NCI-H1436 (cell line): ENCODE results near the gene KIRREL3.

Experiments used
- DNase-seq: peaks from one replicate; lab custom pipeline; 2025; lab: John Stamatoyannopoulos, UW

The KIRREL3 gene

GRCh38 chr11:126870021-126870420 lies 130.5 kb downstream of the KIRREL3 start:
- no peak for DNase-seq

DNA sequence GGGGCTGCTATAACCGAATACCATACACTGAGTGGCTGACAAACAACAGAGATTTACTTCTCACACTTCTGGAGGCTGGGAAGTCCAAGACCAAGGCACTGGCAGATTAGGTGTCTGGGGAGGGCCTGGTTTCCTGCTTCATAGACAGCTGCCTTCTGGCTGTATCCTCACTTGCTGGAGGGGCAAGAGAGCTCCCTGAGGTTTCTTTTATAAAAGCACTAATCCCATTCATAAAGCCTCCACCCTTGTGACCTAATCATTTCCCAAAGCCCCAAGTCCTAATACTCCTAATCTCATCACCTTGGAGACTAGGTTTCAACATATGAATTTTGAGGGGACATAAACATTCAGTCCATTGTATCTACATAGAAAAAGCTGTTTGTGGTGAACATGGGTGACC lies 131.8 kb downstream of the KIRREL3 start:
- DNase-seq: no peak

- DNase-seq: no peak
Measured at GRCh38 chr11:126864934-126865333, 135.6 kb downstream of the KIRREL3 start.

GRCh38 chr11:126863294-126863997 lies 137.1 kb downstream of the KIRREL3 start:
- no peak for DNase-seq

GRCh38 chr11:126862664-126863243 lies 137.8 kb downstream of the KIRREL3 start:
- DNase-seq: peak; percentile 15

DNA sequence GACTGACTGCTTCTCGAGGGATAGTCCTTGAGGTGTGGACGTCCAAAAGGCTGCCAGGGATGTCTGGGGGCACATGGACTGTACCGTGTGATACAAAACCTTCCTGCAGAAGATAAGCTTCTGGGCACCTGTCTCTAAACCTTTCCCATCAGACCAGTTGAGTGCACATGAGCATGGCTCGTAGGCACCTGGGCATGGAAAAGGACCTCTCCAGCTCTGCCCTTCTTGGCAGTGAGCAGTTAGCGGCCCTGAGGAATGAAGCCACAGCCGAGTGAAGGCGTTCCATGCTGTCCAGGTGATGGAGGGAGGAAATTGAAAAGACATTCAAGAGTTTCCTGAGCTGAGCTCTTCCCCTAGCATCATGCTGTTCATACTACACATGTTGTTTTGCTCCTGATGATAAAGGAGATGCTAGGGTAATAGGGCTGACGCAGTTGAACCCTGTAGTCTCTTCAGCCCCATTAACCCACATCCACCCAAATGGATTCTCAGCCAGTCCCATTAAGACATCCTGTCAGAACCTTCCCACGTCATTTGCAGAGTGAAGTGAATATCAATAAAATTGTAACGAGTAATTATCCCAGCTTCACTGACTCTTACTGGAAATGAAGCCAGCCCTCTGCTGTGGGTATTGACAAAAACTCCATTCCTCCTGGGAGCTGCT lies 138.6 kb downstream of the KIRREL3 start:
- no peak for DNase-seq

- peak; percentile 81 for DNase-seq
Measured at GRCh38 chr11:126857860-126858808, 142.4 kb downstream of the KIRREL3 start.

GRCh38 chr11:126855536-126855935 lies 145.0 kb downstream of the KIRREL3 start:
- no peak for DNase-seq

DNA sequence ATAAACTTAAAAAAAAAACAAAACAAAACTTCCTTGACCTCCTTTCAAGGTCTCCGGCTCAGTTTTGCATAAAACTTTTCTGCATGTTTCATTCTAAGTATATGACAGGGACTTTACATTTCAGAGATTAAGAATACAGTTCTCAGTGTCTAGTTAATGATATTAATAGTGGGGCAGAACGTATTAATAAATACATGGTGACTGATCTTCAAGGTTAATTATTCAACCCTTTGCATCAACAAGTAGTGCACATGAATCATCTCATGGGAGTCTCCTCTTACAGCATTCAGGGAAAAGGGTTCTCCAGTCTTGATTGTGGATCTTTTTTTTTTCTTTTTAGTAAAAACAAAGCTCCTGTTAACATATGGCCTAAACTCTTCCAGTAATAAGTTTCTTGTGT lies 146.8 kb downstream of the KIRREL3 start:
- no peak for DNase-seq

GRCh38 chr11:126844789-126845188 lies 155.8 kb downstream of the KIRREL3 start:
- DNase-seq: no peak

GRCh38 chr11:126843096-126843495 lies 157.5 kb downstream of the KIRREL3 start:
- DNase-seq: no peak

DNA sequence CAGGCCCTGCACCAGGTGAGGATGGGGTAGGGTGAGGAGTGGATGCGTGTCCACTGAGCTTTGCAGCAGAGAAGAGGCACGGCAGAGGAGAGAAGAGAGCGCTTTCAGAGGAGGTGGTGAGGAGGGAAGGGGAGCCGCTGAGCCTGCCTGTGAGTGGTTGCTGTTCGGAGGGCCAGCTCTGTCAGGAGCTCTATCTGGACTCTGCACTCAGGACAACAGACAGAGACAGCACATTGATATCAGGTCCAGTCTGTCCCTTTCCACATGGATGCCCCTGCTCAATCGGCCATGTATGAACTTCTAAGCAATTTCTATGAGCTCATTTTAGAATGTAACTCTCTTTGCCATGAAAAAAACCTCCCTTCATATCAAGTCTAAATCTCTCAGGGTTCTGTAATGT lies 158.6 kb downstream of the KIRREL3 start:
- DNase-seq: no peak

DNA sequence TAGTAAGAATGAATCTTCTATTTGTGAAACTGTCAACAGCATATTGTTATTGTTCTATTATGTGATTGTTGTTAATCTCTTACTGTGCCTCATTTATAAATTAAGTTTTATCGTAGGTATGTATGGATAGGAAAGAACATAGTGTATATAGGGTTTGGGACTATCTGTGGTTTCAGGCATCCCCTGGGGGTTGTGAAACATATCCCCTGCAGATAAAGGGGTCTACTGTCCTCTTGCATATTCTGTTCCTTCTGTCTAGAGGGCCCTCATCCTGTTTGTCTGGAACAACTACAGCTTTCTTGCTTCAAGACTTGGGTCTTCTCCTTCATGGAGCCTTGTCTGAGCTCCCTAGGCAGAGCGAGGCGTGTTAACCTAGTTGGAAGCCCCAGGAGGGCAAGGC lies 159.6 kb downstream of the KIRREL3 start:
- DNase-seq: no peak

DNA sequence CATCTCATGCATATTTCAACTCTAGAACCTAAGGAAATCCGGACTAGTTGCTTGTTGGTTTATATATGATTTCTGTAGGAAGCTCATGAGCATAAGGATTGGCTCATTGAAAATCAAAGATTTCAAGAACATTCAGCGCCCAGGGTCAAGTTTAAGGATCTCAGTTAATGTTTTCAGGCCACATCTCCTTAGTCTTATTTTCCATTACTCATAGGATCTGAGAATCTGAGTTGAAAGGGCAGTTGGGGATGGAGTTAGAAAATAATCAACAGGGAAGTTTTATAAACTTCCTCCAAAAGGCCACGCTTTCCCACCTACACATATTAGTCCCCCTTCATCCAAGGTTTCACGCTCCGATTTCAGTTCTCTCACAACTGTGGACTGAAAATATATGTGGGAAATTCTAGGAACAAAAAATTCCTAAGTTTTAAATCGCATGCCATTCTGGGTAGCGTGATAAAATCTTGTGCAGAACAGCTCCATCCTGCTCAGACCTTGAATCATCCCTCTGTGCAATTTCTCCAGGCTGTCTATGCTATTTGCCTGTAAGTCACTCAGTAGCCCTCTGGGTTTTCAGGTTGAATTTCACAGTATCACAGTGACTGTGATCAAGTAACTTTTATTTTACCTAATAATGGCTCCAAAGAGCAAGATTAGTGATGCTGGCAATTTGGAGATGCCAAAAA lies 160.2 kb downstream of the KIRREL3 start:
- no peak for DNase-seq

DNA sequence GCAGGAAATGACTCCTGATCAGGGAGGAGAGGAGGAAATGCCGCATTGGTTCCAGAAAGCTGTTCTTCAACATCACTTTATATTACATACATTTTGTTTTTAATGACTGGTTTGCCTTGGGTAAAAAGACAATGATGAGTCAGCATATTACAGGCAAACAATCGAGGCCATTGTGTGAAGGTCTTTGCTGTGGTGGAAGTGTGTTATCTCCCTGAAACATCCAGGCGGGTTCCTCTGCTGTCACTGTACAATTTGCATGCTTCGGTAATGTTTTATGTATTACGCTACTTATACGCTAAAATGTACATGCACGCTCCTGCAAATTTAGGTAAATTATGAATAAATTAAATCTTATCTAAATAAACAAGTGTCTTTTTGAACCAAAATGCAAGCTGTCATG lies 161.1 kb downstream of the KIRREL3 start:
- DNase-seq: no peak

DNA sequence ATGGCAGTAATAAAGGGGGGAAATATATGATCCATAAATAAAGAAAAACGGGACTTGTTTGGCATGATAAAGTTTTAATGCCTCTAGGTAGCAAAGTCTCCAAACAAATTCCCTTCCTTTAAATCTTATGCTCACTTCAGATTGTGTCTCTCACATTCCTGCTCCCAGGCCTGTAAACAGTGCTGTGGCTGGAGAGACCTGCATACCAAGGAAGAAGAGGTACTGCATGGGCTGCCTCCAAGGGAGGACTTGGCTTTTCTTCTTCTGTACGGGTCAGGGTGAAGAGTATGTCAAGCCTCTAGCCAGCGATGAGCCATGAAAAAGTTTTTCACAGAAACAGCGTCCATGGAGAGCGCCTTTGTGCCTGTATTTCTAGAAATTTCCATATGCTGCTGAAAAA lies 161.8 kb downstream of the KIRREL3 start:
- DNase-seq: no peak

DNA sequence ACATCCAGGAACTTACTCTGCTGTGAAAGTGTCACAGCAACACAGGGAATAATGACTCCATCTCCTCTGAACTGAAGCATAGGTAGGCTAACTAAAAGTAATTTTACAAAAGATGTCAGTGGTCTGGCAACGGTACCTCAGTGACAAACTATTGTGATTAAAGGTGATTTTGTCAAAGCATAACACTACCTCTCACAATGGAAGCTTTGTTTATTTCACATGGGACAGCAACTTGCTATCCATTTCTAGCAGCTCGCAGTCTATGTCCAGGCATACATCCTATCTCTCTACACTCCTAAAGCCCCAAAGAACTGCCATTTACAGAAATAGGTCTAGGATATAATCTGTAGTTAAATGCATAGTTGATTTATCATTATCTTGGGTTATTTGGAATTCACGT lies 163.0 kb downstream of the KIRREL3 start:
- DNase-seq: no peak

- DNase-seq: no peak
Measured at GRCh38 chr11:126834573-126834972, 166.0 kb downstream of the KIRREL3 start.

DNA sequence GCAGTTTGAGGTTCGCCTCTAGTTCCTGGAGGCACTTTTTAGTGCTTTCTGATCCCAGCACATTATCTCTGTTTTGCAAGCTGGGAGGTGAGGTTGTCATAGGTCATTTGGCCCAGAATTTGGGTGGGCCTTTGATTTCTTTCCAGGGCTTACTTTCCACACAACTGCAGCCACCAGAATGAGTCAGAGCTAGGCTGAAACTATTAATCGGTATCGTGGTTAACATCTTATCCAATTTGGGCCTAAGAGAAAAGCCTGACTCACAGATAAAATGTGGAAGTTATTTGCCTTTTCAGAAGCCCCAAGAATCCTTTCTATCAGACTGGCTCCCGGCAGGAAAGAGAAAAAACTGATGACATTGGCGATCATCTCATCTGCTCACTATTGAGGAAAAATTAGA lies 166.4 kb downstream of the KIRREL3 start:
- DNase-seq: no peak

DNA sequence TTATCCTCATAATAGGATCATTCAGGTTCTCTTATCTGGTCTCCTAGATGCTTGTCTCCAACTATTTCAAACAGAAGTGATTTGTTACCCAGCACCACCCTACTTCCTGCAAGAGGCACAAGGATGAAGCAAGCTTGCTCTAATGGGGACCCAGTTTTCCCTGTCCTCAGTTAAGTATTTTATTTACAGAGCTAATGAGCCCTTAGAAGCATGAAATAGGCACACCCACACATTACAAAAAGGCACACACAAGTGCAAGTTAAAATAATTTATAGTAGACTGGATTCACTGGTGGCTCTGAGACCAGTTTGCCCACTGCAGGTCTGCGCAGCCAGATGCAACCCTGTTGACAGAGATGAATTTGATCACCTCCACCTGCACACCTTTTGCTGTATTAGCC lies 167.5 kb downstream of the KIRREL3 start:
- no peak for DNase-seq

GRCh38 chr11:126832387-126832786 lies 168.2 kb downstream of the KIRREL3 start:
- DNase-seq: no peak
